Activated CD4-positive, alpha-beta T cell treated with anti-CD3 and anti-CD28 coated beads for 36 hours (primary cell): ENCODE data around the gene DRC1. TPM values are rescaled to one million over a fixed set of nuclear protein-coding genes. Genes with fewer than 3 reads are reported as not detected.

Source experiments
- ATAC-seq: fragments of 200-7000 bp; cut with Tn5 transposase; one replicate; pipeline ENCODE4 v1.10.0; 2021; ENCODE audit warnings: mild to moderate bottlenecking, moderate library complexity
- CTCF ChIA-PET: fragments of 350-600 bp; sonication (Branson Sonifier 250); formaldehyde crosslinking; loops from one replicate; lab custom pipeline; 2021; ENCODE audit warnings: antibody characterized with exemption; lab: Charles Lee
- POLR2A ChIA-PET: fragments of 350-600 bp; sonication (Branson Sonifier 250); formaldehyde crosslinking; loops from one replicate; lab custom pipeline; 2021; ENCODE audit warnings: antibody characterized with exemption, inconsistent platforms; lab: Charles Lee
- DNase-seq: peaks from one replicate; pipeline ENCODE4 v3.0.0-alpha.2; 2020
- H3K27ac Mint-ChIP-seq: one replicate; pipeline ENCODE4 v1.8.0; 2021; ENCODE audit warnings: mixed read lengths
- H3K27me3 Mint-ChIP-seq: one replicate; pipeline ENCODE4 v1.8.0; 2021; ENCODE audit warnings: mixed read lengths
- H3K36me3 Mint-ChIP-seq: one replicate; pipeline ENCODE4 v1.8.0; 2021; ENCODE audit warnings: low read depth, mixed read lengths
- H3K4me1 Mint-ChIP-seq: one replicate; pipeline ENCODE4 v1.8.0; 2021; ENCODE audit warnings: mixed read lengths
- H3K4me3 Mint-ChIP-seq: one replicate; pipeline ENCODE4 v1.8.0; 2021; ENCODE audit warnings: mild to moderate bottlenecking, moderate library complexity, mixed read lengths
- H3K9me3 Mint-ChIP-seq: one replicate; pipeline ENCODE4 v1.8.0; 2021; ENCODE audit warnings: low read depth, mixed read lengths
- intact Hi-C, 2 experiments: fragments of 100-400 bp; cut with DNase I in 1 of 2; cut with micrococcal nuclease in 1 of 2; formaldehyde crosslinking; loops; one replicate each; pipeline versions ENCODE4 v1.14.2 to v1.15.1; 2022 to 2024; cut with DNase I, micrococcal nuclease
- total RNA-seq, 2 experiments: library from RNA; stranded (reverse); gene quantifications; one replicate each; pipeline ENCODE4 v1.2.3, GENCODE V29; 2021

Gene DRC1
- total RNA-seq, 2 experiments from 2014 or later = not detected

- ATAC-seq = no peak
- no peak for DNase-seq
- Mint-ChIP-seq H3K27ac (no peak overlapping the region), H3K36me3 (no peaks in the 10 kb centered on the region), H3K4me3 (no peak overlapping the region), H3K9me3 (no peaks in the 10 kb centered on the region), H3K4me1 (no peaks in the 10 kb centered on the region), H3K27me3 (no peaks in the 10 kb centered on the region)
- intact Hi-C loops = no loop called here
- CTCF ChIA-PET = interaction anchor here (0.6 to 1.7 kb wide), 2 partner anchors 12 to 269 kb away, joined by 3 to 4 read pairs; no protein-coding TSS in a partner anchor
- POLR2A ChIA-PET = no interaction called here
Observed at GRCh38 chr2:26457695-26458364, 56.1 kb downstream of the DRC1 start.

GRCh38 chr2:26458365-26459042 is 56.8 kb downstream of the DRC1 start:
- ATAC-seq (no peak), DNase-seq (peak; percentile 2)
- Mint-ChIP-seq H3K27me3 (no peaks in the 10 kb centered on the region), H3K36me3 (no peaks in the 10 kb centered on the region), H3K27ac (no peak overlapping the region), H3K9me3 (no peaks in the 10 kb centered on the region), H3K4me3 (no peak overlapping the region), H3K4me1 (no peaks in the 10 kb centered on the region)
- POLR2A ChIA-PET = no interaction called here
- CTCF ChIA-PET = interaction anchor here (0.8 to 1.7 kb wide), 2 partner anchors 9 to 11 kb away, joined by 3 to 5 read pairs; no protein-coding TSS in a partner anchor
- intact Hi-C loops = no loop called here

- ChIA-PET CTCF (interaction anchor here (0.8 kb wide), 1 partner anchor 9 kb away, joined by 4 read pairs; no protein-coding TSS in a partner anchor), POLR2A (no interaction called here)
- ATAC-seq (no peak), DNase-seq (no peak)
- Mint-ChIP-seq H3K4me3 (no peak overlapping the region), H3K27ac (no peak overlapping the region), H3K27me3 (no peaks in the 10 kb centered on the region), H3K9me3 (no peaks in the 10 kb centered on the region), H3K4me1 (no peaks in the 10 kb centered on the region), H3K36me3 (no peaks in the 10 kb centered on the region)
- intact Hi-C loops = loop anchor here (10.0 kb wide), 2 partner anchors 155 to 285 kb away; partner anchors contain the start of gene GAREM2 (in 1 of the 2)
Observed at GRCh38 chr2:26459991-26460612, 58.4 kb downstream of the DRC1 start.

- ChIA-PET CTCF (interaction anchor here (0.8 kb wide), 1 partner anchor 9 kb away, joined by 4 read pairs; no protein-coding TSS in a partner anchor), POLR2A (no interaction called here)
- intact Hi-C loops = loop anchor here (10.0 kb wide), 2 partner anchors 156 to 286 kb away; partner anchors contain the start of gene GAREM2 (in 1 of the 2)
- ATAC-seq (no peak), DNase-seq (no peak)
- H3K36me3 Mint-ChIP-seq = no peaks in the 10 kb centered on the region
- no peak overlapping the region for H3K4me3 Mint-ChIP-seq
- H3K27ac Mint-ChIP-seq = no peak overlapping the region
- H3K4me1 Mint-ChIP-seq = no peaks in the 10 kb centered on the region
- no peaks in the 10 kb centered on the region for H3K9me3 Mint-ChIP-seq
- H3K27me3 Mint-ChIP-seq = no peaks in the 10 kb centered on the region
Observed at GRCh38 chr2:26460613-26461031, 58.9 kb downstream of the DRC1 start.

GRCh38 chr2:26461601-26462023 is 59.9 kb downstream of the DRC1 start:
- no peaks in the 10 kb centered on the region for H3K27me3 Mint-ChIP-seq
- intact Hi-C loops = loop anchor here (10.0 kb wide), 2 partner anchors 157 to 287 kb away; partner anchors contain the start of gene GAREM2 (in 1 of the 2)
- no peak overlapping the region for H3K4me3 Mint-ChIP-seq
- POLR2A ChIA-PET = no interaction called here
- H3K27ac Mint-ChIP-seq = no peak overlapping the region
- DNase-seq (peak; percentile 1), ATAC-seq (no peak)
- no peaks in the 10 kb centered on the region for H3K9me3 Mint-ChIP-seq
- H3K36me3 Mint-ChIP-seq = no peaks in the 10 kb centered on the region
- H3K4me1 Mint-ChIP-seq = no peaks in the 10 kb centered on the region
- CTCF ChIA-PET = no interaction called here

- ChIA-PET CTCF (interaction anchor here (1.0 kb wide), 1 partner anchor 235 kb away, joined by 3 read pairs; no protein-coding TSS in a partner anchor), POLR2A (no interaction called here)
- Mint-ChIP-seq H3K4me1 (no peaks in the 10 kb centered on the region), H3K4me3 (no peak overlapping the region), H3K36me3 (no peaks in the 10 kb centered on the region), H3K9me3 (no peaks in the 10 kb centered on the region), H3K27me3 (no peaks in the 10 kb centered on the region), H3K27ac (no peak overlapping the region)
- peak; percentile 2 for DNase-seq
- no peak for ATAC-seq
- intact Hi-C loops = loop anchor here (10.0 kb wide), 2 partner anchors 157 to 287 kb away; partner anchors contain the start of gene GAREM2 (in 1 of the 2)
Observed at GRCh38 chr2:26462100-26462499, 60.4 kb downstream of the DRC1 start.

- ATAC-seq = peak; percentile 64
- Mint-ChIP-seq H3K4me1 (no peaks in the 10 kb centered on the region), H3K27me3 (no peaks in the 10 kb centered on the region), H3K4me3 (no peak overlapping the region), H3K36me3 (no peaks in the 10 kb centered on the region), H3K9me3 (no peaks in the 10 kb centered on the region), H3K27ac (no peak overlapping the region)
- ChIA-PET CTCF (interaction anchor here (1.0 kb wide), 1 partner anchor 236 kb away, joined by 3 read pairs; no protein-coding TSS in a partner anchor), POLR2A (no interaction called here)
- peak; percentile 40 for DNase-seq
- intact Hi-C loops = loop anchor here (10.0 kb wide), 2 partner anchors 158 to 288 kb away; partner anchors contain the start of gene GAREM2 (in 1 of the 2)
Observed at GRCh38 chr2:26462511-26463243, 61.0 kb downstream of the DRC1 start.

GRCh38 chr2:26463244-26464192 is 61.8 kb downstream of the DRC1 start:
- Mint-ChIP-seq H3K9me3 (no peaks in the 10 kb centered on the region), H3K4me3 (no peak overlapping the region), H3K27ac (no peak overlapping the region), H3K4me1 (no peaks in the 10 kb centered on the region), H3K36me3 (peaks cover under 1% of the 10 kb centered on the region), H3K27me3 (no peaks in the 10 kb centered on the region)
- no peak for ATAC-seq
- POLR2A ChIA-PET = no interaction called here
- DNase-seq = peak; percentile 2
- intact Hi-C loops = loop anchor here (10.0 kb wide), 2 partner anchors 159 to 289 kb away; partner anchors contain the start of gene GAREM2 (in 1 of the 2)
- CTCF ChIA-PET = interaction anchor here (0.6 kb wide), 1 partner anchor 140 kb away, joined by 3 read pairs; no protein-coding TSS in a partner anchor

GRCh38 chr2:26464390-26465265 is 62.9 kb downstream of the DRC1 start:
- H3K27me3 Mint-ChIP-seq = no peaks in the 10 kb centered on the region
- intact Hi-C loops = loop anchor here (5.0 to 10.0 kb wide), 4 partner anchors 160 to 512 kb away; partner anchors contain the start of genes GAREM2 (in 1 of the 2), HADHA (in 1 of the 2) and HADHB (in 1 of the 2)
- H3K9me3 Mint-ChIP-seq = peaks cover 7% of the 10 kb centered on the region
- POLR2A ChIA-PET = no interaction called here
- ATAC-seq (no peak), DNase-seq (no peak)
- H3K36me3 Mint-ChIP-seq = peaks cover 2% of the 10 kb centered on the region
- CTCF ChIA-PET = no interaction called here
- H3K27ac Mint-ChIP-seq = no peak overlapping the region
- no peaks in the 10 kb centered on the region for H3K4me1 Mint-ChIP-seq
- H3K4me3 Mint-ChIP-seq = no peak overlapping the region
